Common myeloid progenitor, CD34-positive (primary cell): ENCODE data around the gene RELL1.
A peak's percentile ranks its signal among the peaks of the same experiment; 100 is the strongest.

Source experiments
- CTCF ChIA-PET: fragments of 350-600 bp; sonication (Branson Sonifier 250); formaldehyde crosslinking; loops from one replicate; lab custom pipeline; 2021; ENCODE audit warnings: antibody characterized with exemption; lab: Charles Lee
- POLR2A ChIA-PET: fragments of 350-600 bp; sonication (Branson Sonifier 250); formaldehyde crosslinking; loops from one replicate; lab custom pipeline; 2021; ENCODE audit warnings: antibody characterized with exemption; lab: Charles Lee
- DNase-seq, 3 donors: peaks; one replicate each; pipeline versions ENCODE4 v3.0.0 to v3.0.0-alpha.2; 2013
- H3K27ac ChIP-seq, 2 experiments: 1 replicate in 1 of 2; 2 replicates in 1 of 2; pipeline ENCODE4 v1.7.0; 2013; ENCODE audit warnings: inconsistent platforms in 2 of 2, low read length in 2 of 2, mild to moderate bottlenecking in 2 of 2, low read depth in 1 of 2, moderate library complexity in 1 of 2; ENCODE audit not compliant: severe bottlenecking in 2 of 2, insufficient read depth in 1 of 2, poor library complexity in 1 of 2
- H3K27me3 ChIP-seq, 5 experiments: replicated peaks in 2 of 5; 1 replicate in 3 of 5; 2 replicates in 2 of 5; pipeline versions ENCODE4 v1.6.1 to v1.7.0; 2013; ENCODE audit warnings: low read length in 4 of 5, mild to moderate bottlenecking in 2 of 5, moderate library complexity in 2 of 5, inconsistent platforms in 1 of 5; ENCODE audit not compliant: insufficient read depth in 5 of 5, control insufficient read depth in 4 of 5
- H3K36me3 ChIP-seq, 4 experiments: 1 replicate in 2 of 4; 2 replicates in 2 of 4; pipeline versions ENCODE4 v1.6.1 to v1.7.0; 2013; ENCODE audit warnings: low read length in 3 of 4, control low read depth in 1 of 4, mild to moderate bottlenecking in 1 of 4; ENCODE audit not compliant: control insufficient read depth in 4 of 4, insufficient read depth in 4 of 4
- H3K4me1 ChIP-seq, 4 experiments: 1 replicate in 3 of 4; 2 replicates in 1 of 4; pipeline versions ENCODE4 v1.6.1 to v1.7.1; 2013; ENCODE audit warnings: low read length in 3 of 4, mild to moderate bottlenecking in 3 of 4, control low read depth in 1 of 4, inconsistent platforms in 1 of 4, moderate library complexity in 1 of 4; ENCODE audit not compliant: control insufficient read depth in 4 of 4, insufficient read depth in 4 of 4; ENCODE audit errors: control extremely low read depth in 1 of 4
- H3K4me3 ChIP-seq, 7 experiments: 1 replicate in 4 of 7; 2 replicates in 3 of 7; pipeline versions ENCODE4 v1.5.1 to v1.7.0; 2013; ENCODE audit warnings: mild to moderate bottlenecking in 7 of 7, low read length in 6 of 7, moderate library complexity in 6 of 7, inconsistent platforms in 2 of 7, low read depth in 2 of 7, control low read depth in 1 of 7; ENCODE audit not compliant: insufficient read depth in 4 of 7, control insufficient read depth in 1 of 7; ENCODE audit errors: extremely low read depth in 1 of 7
- H3K9me3 ChIP-seq, 5 experiments: 1 replicate in 4 of 5; 2 replicates in 1 of 5; pipeline versions ENCODE4 v1.6.1 to v1.7.1; 2013; ENCODE audit warnings: low read length in 4 of 5, mild to moderate bottlenecking in 2 of 5, inconsistent platforms in 1 of 5, low read depth in 1 of 5, moderate library complexity in 1 of 5; ENCODE audit not compliant: control insufficient read depth in 4 of 5, insufficient read depth in 2 of 5; ENCODE audit errors: control extremely low read depth in 1 of 5
- WGBS: methylation state at CpG from one replicate; pipeline ENCODE4 v1.1.5; 2013; ENCODE audit not compliant: insufficient coverage; 5-methylcytosine and 5-hydroxymethylcytosine counted together

RELL1 gene

DNA sequence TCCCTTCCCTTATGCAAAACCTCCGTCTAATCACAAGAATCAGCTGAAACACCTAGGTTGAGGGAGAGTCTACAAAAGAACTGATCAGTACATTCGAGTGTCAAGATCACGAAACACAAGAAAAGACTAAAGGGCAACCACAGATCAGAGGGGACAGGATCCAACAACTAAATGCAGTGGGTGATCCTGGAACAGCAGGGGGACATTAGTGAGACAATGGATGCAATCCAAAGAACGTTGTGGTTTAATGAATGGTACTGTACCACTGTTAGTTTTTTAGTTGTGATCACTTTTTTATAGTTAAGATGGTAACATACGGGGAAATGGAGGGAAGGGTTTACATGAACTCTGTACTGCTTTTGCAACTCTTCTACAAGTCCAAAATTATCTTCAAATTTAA, 79.2 kb downstream of the RELL1 start:
- DNase-seq, result no peak
- peaks cover 0 to 3% (median 0%) of the 10 kb centered on the region in 4 experiments for H3K4me1 ChIP-seq
- WGBS, result 85% methylated on average over 4 of the region's 5 CpGs
- peaks cover 0 to 14% (median 5%) of the 10 kb centered on the region in 5 experiments for H3K9me3 ChIP-seq
- CTCF ChIA-PET, result no interaction called here
- H3K27ac ChIP-seq, result no peak overlapping the region
- H3K4me3 ChIP-seq, result no peak overlapping the region
- H3K27me3 ChIP-seq, result no peaks in the 10 kb centered on the region
- POLR2A ChIA-PET, result no interaction called here
- peaks cover 2 to 31% (median 11%) of the 10 kb centered on the region in 4 experiments for H3K36me3 ChIP-seq

DNA sequence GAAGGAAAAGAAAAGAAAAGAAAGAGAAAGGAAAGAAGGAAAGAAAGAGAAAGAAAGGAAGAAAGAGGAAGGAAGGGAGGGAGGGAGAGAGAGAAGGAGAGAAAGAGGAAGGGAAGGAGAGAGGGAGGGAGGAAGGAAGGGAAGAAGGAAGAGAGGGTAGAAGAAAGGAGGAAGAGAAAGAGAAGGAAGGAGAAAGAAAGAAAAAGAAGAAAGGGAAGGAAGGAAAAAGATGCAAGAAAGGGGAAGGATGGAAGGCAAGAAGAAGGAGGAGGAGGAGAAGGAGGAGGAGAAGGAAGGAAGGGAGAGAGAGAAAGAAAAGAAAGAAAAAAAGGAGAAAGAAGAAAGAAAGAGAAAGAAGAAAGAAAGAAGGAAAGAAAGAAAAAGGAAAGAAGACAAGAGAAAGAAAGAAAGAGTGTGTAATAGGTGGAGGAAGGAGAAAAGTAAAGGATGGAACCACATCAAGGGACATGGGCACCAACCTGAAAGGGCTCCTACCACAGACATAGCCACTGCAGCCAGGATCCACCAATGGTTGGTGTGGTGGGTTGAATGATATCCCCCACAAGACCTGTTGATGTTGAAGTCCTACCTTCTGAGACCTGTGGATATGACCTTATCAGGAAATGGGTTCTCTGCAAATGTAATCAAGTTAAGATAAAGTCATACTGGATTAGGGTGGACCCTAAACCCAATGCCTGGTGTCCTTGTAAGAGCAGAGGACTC, 80.2 kb downstream of the RELL1 start:
- H3K4me1 ChIP-seq, result peaks cover 0 to 3% (median 0%) of the 10 kb centered on the region in 4 experiments
- H3K9me3 ChIP-seq, result peaks cover 0 to 14% (median 5%) of the 10 kb centered on the region in 5 experiments
- no peaks in the 10 kb centered on the region for H3K27me3 ChIP-seq
- CTCF ChIA-PET, result no interaction called here
- H3K27ac ChIP-seq, result no peak overlapping the region
- peaks cover 2 to 24% (median 7%) of the 10 kb centered on the region in 4 experiments for H3K36me3 ChIP-seq
- H3K4me3 ChIP-seq, result no peak overlapping the region
- DNase-seq, result no peak
- POLR2A ChIA-PET, result no interaction called here

DNA sequence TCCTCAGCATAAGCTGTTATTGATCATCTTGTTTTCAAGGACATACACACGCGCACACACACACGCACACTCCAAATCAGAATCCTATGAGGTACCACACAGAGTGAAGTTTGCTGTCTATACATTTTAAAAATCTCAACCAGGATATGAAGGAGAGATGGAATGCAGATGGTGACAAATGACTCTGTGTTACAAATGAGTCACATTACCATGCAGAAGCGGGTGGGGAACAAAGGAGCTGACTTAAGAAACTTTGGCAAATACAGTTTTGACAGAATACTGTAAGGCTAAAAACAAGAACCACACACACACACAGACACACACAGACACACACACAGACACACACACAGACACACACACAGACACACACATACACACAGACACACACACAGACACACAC, 81.7 kb downstream of the RELL1 start:
- POLR2A ChIA-PET, result no interaction called here
- CTCF ChIA-PET, result interaction anchor here (0.7 to 4.9 kb wide), 7 partner anchors 9 to 190 kb away, joined by 3 to 33 read pairs (median 7); no protein-coding TSS in a partner anchor
- Histone ChIP-seq H3K4me1 (peaks cover 0 to 3% (median 0%) of the 10 kb centered on the region in 4 experiments), H3K27me3 (no peaks in the 10 kb centered on the region), H3K9me3 (peaks cover 0 to 9% (median 0%) of the 10 kb centered on the region in 5 experiments), H3K27ac (no peak overlapping the region), H3K36me3 (peaks cover 2 to 11% (median 3%) of the 10 kb centered on the region in 4 experiments), H3K4me3 (no peak overlapping the region)
- peak in 2 of 3 donors; percentile 18 to 24 for DNase-seq
- no CpG with 5 or more reads among the region's 4 CpGs for WGBS

DNA sequence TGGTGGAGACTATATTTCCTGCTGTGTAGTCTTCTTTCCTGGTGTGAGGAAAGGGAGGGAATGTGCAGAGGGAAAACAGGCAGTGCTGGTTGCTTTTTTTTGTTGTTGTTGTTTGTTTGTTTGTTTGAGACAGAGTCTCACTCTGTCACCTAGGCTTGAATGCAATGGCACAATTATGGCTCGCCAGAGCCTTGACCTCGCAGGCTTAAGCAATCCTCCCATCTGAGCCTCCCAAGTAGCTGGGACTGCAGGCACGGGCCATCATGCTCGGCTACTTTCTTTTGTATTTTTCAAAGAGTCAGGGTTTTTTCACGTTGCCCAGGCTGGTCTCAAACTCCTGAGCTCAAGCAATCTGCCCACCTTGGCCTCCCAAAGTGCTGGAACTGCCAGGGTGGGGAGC, 82.5 kb downstream of the RELL1 start:
- POLR2A ChIA-PET, result no interaction called here

DNA sequence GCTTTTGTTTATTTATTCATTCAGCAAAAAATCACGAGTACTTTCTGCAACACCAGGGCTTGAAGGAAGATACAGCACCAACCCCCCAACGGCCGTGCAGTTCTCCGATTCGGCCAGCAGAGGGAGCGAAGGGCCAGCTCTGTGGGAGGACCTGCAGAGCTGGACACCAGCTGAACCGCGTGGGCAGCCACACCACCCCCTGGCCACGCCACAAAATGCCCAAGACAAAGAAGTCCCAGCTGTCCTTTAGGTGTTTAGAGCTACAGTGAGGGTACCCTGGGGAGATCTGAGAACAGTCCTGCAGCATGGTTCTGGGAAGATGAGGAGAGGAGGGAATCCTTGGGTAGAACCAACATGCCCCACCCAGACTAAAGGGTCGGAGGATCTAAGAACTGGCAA, 83.1 kb downstream of the RELL1 start:
- 1% methylated on average over 9 of the region's 10 CpGs for WGBS
- Histone ChIP-seq H3K4me1 (peaks cover 0 to 3% (median 0%) of the 10 kb centered on the region in 4 experiments), H3K27ac (no peak overlapping the region), H3K4me3 (peak overlapping the region in 1 of 7 experiments; percentile 6), H3K36me3 (peaks cover 0 to 1% (median 0%) of the 10 kb centered on the region in 4 experiments), H3K27me3 (no peaks in the 10 kb centered on the region), H3K9me3 (no peaks in the 10 kb centered on the region)
- ChIA-PET POLR2A (no interaction called here), CTCF (interaction anchor here (0.6 to 4.9 kb wide), 29 partner anchors 10 to 438 kb away, joined by 3 to 33 read pairs (median 4); partner anchors contain the start of gene TBC1D1)
- DNase-seq, result peak; percentile 39 to 65 (median 55)

More for the DNA sequence above, 82.5 kb downstream of the RELL1 start:
- Histone ChIP-seq H3K36me3 (peaks cover 0 to 4% (median 0%) of the 10 kb centered on the region in 4 experiments), H3K27ac (no peak overlapping the region), H3K4me3 (no peak overlapping the region), H3K4me1 (peaks cover 0 to 3% (median 0%) of the 10 kb centered on the region in 4 experiments), H3K9me3 (peaks cover 0 to 2% (median 0%) of the 10 kb centered on the region in 5 experiments), H3K27me3 (no peaks in the 10 kb centered on the region)
- CTCF ChIA-PET, result interaction anchor here (0.7 to 4.9 kb wide), 16 partner anchors 10 to 288 kb away, joined by 3 to 33 read pairs (median 6); partner anchors contain the start of gene TBC1D1
- DNase-seq, result no peak
- WGBS, result 100% methylated on average over 5 of the region's 5 CpGs

DNA sequence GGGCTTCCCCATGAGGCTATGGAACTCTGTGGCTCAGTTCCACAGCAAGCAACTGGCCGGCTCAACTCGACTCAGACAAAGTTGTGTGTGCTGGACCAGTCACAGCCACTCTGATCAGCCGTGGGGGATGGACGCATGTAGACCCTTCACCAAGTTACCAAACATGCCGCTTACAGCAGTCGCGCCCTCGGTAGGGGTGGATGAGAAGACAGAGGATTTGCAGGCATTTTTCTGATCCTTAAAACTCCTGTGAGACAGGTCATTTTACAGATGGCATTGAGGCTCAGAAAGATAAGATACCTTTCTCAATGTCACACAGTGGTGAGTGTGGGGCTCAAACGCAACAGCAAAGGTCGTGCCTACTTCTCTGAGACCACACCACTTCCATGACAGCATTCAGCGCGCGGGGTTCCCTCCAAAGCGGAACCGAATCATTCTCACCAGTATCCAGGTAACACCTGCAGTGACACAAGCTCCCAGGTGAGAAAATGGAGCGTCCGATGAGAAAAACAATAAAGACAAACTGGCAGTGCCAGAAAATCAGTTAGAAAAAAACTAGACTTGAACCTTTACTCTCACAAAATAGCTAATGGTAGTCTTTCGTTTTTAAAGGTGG, 83.6 kb downstream of the RELL1 start:
- ChIA-PET CTCF (interaction anchor here (0.6 to 4.9 kb wide), 31 partner anchors 11 to 439 kb away, joined by 3 to 33 read pairs (median 4); partner anchors contain the start of gene TBC1D1), POLR2A (no interaction called here)
- no peak overlapping the region for H3K4me3 ChIP-seq
- H3K9me3 ChIP-seq, result no peaks in the 10 kb centered on the region
- no peaks in the 10 kb centered on the region for H3K36me3 ChIP-seq
- no peak for DNase-seq
- peaks cover 0 to 3% (median 0%) of the 10 kb centered on the region in 4 experiments for H3K4me1 ChIP-seq
- 77% methylated on average over 15 of the region's 18 CpGs for WGBS
- no peak overlapping the region for H3K27ac ChIP-seq
- H3K27me3 ChIP-seq, result no peaks in the 10 kb centered on the region
